ENCODE measurements around the gene PLCD1.
"Not testable (repeated sequence)": the region's sequence is repeated elsewhere in the genome, so short reads cannot be mapped to it uniquely, and the experiment has no call there.

Gene PLCD1

DNA sequence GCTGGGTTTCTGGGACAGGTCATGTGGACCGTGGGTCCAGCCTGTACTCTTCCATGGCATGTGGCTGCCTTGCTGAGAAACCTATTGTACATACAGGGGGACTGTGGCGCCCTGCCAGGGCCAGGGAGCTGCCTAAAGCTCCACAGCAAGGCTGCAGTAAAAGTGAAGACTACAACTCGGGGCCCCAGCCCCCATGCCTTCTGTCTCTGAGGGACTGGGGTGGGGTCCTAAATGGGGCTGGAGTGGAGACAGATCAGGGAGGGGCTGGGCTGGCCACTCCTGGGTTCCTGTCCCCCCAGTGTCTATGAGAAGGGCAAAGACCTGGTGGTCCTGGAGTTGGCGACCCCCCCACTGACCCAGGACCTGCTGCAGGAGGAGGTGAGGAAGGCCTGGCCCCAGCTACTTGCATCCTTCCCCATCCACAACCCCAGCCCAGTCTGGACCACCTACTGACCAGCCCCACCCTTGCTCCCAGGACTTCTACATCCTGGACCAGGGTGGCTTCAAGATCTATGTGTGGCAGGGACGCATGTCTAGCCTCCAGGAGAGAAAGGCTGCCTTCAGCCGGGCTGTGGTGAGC is 31.6 kb downstream of the PLCD1 start:
- DNase-seq = no peak

DNA sequence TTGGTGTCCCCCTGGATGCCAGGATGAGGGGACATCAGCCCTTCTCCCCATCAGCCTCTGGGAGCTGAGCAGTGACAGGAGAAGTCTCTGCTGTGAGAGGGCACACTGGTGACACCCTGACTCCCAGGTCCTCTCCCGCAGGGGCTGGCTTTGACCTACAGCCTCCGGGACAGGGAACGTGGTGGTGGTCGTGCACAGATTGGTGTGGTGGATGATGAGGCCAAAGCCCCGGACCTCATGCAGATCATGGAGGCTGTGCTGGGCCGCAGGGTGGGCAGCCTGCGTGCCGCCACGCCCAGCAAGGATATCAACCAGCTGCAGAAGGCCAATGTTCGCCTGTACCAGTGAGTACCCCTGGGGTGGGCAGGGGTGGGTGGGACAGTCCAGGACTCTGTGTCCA is 32.1 kb downstream of the PLCD1 start:
- no peak for DNase-seq

DNA sequence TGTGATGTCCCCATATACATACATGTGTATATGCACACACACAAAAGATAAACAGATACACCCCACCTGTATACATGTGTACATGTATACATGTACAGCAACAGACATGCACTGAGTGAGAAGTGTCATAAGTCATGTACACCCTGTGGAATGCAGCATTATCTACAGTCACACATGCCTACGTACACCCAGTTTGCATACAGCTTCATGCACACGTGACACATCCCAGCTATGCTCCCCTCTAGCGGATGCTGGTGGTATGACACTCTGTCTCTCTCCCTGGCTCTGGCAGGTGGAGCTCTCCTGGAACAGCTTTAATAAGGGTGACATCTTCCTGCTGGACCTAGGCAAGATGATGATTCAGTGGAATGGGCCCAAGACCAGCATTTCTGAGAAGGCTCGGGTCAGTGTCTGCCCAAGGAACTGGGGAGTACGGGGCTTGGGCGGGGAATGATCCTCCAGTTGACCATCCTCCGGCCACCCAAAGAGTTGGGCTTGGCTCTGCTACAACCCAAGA is 32.6 kb downstream of the PLCD1 start:
- no peak for DNase-seq

DNA sequence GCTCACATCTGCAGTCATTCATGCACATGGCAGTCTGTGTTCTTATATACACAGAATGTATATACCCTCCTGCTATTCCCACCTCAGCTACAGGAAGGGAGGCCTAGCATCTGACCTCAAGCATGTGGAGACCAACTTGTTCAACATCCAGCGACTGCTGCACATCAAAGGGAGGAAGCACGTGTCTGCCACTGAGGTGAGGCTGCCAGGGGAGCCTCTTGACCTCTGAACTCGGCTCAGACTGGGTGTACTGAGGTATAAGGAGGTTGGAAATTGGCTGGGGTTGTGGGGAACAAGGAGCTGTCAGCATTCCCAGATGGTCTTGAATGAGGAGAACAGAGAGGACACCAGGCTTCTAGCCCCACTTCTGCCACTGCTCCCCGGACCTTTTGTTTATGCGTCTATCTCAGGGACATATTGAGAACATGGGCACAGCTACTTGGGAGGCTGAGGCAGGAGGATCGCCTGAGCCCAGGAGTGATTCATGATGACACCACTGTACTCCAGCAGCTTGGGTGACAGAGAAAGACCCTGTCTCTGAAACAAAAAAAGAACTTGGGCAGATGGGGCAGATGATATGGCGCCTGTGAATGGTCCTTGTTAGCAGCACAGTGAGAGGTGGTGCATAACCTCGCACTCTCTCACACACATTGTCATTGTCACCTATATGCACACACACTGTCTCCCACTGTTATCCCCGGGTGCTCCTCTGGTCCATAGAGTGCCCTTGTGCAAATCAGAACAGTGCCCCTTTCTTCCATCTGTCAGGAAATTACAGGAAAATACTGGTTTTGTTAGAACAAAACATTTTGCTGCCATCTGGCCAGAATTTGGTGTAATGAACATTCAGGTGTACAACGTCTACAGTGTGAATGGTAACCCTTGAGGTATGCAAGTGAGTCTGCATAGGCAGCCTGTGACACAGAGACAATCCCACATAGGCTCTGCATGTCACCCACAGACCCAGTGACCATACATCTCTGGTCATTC is 33.5 kb downstream of the PLCD1 start:
- no peak for DNase-seq

DNA sequence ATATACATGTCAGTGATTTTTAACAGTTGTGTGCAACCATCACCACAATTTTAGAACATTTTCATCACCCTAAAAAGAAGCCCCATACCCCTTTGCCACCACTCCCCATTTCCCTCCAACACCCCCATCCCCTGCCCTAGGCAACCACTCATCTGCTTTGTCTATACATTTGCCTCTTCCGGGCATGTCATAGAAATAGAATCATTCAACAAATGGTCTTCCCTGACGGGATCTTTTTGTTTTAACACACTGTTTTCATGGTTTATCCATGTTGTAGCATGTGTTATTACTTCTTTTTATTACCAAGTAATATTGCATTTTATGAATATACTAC is 34.8 kb downstream of the PLCD1 start:
- no peak for DNase-seq

DNA sequence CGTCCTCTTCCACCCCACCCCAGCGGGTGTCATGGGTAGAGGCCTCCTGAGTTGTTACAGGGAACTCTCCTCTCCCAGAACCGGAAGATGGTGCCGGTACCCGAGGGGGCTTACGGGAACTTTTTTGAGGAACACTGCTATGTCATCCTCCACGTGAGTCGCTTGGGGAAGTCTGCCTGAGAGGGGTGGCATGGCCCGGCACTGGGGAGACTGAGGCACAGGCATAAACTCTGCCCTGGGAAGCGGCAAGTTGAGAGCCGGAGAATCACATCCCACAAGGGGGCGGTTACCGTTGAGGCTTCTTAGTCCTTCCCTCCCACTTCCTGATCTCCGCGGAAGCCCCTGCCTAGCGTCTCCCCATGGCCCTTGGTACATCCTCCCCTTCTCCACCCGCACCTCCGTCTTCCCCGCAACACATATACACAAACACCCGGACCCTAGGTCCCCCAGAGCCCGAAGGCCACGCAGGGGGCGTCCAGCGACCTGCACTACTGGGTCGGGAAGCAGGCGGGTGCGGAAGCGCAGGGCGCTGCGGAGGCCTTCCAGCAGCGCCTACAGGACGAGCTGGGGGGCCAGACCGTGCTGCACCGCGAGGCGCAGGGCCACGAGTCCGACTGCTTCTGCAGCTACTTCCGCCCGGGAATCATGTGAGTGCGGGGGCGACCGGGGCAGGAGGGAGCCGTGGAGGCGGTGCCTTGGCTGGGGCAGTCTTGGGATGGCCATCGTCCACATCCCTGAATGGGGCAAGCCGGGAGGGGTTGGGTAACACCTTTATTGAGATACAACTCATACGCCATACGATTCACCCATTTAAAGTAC is 35.4 kb downstream of the PLCD1 start:
- DNase-seq = no peak

DNA sequence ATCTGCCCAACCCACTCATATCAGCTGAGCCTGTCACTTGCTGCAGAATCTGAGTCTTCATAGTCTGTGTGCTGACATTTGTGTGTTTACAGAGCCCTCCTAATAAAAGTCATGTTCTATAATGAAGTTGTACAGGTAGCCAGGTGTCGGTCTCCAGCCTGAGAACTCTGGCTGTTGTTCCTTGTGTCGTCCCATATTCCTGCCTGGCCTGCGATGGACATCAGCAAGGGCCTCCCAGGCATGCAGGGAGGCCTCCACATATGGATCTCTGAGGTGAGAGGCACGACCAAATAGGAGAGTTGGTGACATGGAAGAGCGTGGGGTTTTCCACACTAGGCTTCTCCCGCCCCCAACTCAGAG is 36.0 kb downstream of the PLCD1 start:
- DNase-seq = no peak

DNA sequence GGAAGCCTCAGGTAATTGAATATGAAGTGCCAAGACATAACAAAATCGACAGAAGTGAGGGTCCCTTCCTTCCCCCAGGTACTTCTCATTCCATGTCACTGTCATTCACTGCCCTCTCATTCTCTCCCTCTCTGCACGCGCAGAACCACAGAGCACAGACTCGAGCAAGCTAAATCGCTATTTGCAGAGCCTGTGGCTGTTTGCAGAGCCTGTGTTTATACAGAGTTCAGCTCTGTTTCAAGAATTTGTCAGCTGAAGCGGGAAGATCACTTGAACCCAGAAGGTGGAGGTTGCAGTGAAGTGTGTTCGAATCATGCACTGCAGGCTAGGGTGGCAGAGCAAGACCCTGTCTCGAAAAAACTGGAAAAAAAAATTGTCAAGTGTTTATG is 36.4 kb downstream of the PLCD1 start:
- no peak for DNase-seq

DNA sequence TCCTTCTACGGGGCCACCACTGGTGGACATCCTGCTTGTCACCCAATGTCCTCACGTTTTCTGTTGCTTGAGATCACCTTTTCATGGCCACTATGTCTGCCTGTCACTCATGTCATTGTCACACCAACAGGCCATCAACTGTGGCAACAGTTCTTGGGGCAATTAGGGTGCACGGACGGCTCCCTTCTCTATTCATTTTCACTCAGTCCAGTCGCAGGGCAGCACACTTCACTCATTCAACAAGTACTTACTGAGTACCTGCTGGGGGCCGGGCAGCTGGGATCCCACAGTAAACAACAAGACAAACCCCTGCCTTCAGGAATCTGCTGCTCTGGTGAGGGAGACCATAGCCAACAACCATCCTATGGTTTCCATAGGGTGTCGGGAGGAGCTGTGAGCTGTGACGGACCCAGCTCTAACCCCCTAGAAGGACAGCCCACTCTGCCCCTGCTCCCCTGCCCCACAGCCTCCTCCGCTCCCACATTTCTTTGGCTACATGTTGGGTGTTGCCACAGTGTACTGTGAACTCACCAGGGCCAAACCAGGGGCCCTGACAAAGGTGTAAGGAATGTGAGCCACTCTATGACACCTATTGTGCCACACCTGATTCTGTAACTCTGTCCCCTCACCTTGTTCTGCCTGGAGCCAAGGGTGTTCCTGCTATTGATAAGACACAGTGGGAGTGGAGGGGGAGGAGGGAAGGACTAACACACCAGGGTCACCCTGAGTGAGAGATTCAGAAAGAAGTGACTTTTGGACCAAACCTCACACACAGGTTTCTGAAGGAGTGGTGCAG is 37.0 kb downstream of the PLCD1 start:
- DNase-seq = no peak

DNA sequence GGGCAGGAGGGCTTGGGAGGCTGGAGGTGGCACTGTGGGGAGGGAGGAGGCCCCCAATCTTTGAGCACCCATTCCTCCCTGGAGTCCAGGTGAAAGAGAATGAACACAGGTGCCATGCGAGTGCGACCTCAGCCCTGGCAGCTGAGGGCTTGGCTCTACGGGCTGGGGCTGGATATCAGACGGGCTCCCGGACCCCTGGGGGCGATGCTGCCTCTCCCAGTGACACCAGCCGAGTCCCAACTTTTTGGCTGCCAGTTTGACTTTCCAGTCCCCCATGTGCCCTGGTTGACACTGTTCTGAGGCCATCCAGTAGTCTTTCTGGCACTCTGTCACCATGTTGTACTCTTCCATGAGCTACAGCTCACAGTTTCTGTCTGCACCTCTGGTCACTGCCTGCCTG is 37.6 kb downstream of the PLCD1 start:
- no peak for DNase-seq

DNA sequence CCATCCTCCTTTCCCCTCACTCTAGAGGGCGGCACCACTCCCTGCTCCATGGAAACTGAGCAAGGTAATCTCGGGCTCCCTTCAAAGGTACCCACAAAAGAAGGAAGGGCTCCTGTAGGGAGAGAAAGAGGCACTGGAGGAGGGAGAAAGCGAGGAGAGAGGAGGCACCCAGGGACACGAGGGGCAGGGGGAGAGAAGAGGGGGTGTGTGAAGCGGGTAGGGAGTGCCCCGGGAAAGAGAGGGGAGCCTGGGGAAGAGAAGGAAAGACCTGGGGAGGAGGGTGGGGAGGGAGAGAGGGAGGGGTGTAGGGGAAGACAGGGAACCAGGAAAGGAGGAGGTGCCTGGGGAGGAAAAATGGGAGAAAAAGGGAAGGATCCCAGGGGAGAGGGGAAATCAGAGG is 38.3 kb downstream of the PLCD1 start:
- DNase-seq = no peak

DNA sequence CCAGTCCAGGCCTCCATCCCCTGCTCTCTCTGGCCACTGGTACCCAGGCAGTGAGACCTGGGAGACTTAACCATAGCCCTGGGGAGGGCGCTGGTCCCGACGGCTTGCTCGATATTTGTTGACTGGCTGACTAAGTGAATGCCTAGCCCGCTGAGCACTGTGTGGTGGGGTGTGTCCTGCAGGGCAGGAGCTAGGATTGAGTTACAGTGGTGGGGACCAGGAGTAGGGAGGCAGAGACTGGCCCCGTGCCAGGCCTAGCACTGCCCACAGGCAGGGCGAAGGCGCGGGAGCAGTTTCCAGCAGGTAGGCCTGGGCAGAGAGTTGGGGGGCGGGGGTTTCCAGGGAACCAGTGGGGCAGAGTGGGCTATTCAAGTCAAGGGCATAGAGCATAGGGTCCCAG is 38.9 kb downstream of the PLCD1 start, which contains the start of gene VILL:
TSS of gene VILL (plus strand) at position 260 of the 400 bp plus-strand sequence. CDS start 2,887 bp downstream, outside the sequence.
- DNase-seq = no peak

DNA sequence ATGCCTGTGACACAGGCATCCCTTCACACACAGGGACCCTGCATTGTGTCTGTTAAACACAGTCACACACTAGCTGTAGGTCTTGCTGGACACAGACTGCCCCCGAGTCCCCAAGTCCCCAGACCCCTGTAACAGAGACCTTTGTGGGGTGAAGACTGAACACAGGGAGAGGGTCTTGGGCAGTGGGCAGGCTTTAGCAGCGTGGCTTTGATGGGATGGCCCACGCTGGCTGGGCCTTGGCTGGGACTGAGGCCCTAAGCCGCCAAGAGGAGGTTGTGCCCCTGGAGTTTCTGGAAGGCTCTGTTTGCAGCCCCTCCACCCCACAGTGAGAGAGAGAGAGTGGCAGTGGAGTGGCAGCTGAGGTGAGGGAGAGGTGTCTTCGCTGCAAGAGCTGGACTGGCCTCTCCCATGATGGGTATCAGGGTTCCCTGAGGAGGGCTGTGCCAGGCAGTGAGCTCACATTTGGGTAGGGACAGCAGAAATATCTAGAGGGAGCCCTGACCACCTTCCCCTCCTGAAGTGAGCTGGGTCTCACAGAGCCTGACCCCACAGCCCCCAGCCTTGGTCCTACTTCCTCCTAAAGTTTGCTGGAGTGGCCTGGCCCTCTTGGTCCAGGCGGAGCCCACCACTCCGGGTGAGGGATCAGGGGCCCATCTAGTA is 39.5 kb downstream of the PLCD1 start:
- no peak for DNase-seq

DNA sequence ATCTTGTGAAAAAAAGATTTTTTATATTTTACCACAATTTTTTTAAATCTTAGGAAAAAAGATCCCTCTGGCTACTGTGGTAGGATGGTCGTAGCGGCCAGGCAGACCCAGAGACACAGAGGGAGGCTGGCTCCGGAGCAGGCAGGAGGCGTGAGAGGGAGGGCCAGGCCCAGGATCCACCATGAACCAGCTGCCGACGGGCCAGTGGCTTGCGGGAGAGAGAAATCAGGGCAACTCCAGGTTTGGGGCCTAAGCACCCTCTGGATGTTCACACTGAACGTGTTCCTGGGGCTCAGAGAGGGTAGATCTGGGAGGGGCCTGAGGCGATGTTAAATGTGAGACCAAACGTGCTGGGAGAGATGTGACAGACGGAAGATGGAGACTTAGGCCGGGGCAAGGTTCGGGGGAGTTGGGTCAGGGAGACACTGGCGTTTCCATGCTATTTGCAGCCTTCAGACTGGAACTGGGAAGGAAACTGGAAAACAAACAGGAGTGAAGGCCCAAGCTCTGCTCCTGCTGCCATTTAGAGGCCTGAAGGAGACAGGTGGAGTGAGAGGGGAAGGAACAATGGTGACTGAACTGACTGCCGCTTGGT is 40.4 kb downstream of the PLCD1 start:
- no peak for DNase-seq

DNA sequence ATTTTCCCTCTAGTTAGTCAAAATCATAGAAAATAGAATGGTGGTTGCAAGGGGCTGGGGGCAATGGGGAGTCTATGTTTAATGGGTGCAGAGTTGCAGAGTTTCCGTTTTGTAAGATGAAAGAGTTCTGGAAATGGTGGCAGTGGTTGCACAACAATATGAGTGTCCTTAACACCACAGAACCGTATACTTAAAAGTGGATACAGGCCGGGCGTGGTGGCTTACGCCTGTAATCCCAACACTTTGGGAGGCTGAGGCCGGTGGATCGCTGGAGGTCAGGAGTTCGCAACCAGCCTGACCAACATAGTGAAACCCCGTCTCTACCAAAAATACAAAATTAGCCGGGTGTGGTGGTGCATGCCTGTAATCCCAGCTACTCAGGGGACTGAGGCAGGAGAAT is 41.1 kb downstream of the PLCD1 start:
- not testable (repeated sequence) for DNase-seq

DNA sequence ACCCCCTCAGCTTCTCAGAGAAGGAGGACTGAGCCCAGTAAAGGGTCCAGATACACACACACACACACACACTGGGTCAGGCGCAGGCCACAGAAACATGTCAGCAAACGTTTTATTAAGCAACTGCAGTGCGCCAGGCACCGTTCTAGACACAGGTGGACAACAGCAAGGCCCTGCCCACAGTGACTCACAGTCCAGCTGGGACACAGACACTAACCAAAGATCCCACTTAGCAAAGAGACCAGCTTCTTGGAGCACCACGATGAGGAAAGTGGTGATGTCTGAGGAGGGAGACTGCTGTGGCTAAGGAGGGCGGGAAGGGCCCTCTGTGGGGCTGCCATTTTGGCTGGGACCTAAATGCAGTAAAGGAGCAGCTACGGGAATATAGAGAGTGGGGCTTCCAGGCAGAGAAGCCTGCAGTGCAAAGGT is 41.7 kb downstream of the PLCD1 start:
- DNase-seq = no peak

DNA sequence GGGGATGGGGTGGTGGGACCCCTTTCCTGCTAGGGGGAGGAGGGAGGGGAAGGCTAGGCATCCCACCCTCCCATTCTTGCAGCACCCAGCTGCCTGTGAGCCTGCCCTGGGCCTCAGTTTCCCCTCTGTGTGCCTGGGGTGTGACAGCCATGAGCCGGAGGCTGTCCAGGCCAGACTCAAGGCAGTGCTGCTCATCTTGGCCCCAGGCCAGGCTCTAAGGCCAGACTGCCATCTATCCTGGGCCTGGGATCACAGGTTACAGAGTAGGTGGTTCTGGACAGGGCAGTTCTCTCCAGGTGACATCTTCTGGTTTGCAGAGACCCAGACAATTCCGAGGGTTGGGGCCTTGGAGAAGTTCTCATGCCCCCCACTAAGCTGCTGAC is 42.1 kb downstream of the PLCD1 start:
- no peak for DNase-seq

DNA sequence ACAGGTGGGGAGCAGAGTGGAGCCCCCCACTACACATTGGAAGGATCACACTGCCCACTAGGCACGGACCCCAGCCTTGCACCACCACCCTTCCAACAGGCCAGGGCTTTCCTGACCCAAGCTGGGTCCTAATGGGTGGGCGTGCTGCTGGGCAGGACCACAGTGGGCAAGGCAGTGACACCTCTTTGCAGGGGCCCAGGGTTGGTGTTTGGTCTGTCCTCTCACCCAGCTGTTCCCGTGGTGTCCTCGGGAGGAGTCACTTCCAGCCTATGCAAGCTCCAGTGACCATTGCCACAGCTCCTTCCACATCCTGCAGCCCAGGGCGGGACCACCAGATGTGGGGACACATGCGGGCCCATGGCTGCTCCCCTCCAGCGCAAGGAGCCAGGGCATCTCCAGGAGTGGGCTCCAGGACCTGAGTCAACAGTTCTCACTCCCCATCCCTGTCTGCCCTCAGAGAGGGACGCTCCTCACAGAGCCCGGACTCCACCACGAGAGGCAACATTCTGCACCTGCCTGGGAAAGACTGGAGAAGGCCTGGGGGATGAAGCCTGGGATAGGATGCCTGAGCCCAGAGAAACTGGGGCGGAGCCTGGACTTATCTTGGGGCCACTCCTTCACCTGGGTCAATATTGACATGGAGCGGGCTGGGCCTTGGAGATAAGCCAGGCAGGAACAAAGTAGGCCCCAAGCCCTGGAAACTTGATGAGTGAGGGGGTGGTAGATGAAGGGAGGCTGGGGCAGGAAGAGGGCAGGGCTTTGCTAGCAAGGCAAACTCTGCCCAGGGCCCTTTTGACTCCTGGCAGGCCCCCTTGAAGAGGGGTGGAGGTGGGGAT is 42.7 kb downstream of the PLCD1 start:
- no peak for DNase-seq

DNA sequence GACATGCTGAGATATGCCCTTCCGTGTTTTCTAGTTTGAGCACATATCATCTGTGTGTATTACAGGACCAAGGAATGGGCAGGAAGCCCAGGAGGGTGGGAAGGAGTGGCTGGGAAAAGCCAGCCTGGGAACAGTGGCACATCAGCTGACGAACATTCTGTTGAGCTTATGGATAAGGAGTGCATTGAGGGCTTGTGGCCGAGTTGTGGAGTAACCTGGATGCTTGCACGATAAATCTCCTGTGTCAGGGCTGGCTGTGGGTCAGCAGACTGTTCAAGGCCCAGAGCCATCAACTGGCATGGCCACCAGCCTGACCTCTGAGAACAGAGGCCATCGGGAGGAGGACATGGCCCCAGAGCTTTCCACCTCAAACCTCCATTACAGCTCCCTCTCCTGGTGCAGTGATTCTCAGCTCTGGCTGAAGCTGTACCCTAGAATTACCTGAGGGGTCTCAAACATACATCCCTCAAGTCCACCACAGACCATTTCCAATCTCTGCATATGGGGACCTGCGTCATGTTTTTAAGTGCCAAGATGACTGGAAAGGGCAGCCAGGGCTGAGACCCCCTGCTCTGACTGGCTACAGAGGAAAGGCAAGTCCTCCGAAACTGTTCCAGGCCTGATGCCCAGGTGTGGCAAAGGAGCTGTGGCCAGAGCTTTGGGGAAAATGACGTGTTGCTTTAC is 43.7 kb downstream of the PLCD1 start:
- DNase-seq = no peak

DNA sequence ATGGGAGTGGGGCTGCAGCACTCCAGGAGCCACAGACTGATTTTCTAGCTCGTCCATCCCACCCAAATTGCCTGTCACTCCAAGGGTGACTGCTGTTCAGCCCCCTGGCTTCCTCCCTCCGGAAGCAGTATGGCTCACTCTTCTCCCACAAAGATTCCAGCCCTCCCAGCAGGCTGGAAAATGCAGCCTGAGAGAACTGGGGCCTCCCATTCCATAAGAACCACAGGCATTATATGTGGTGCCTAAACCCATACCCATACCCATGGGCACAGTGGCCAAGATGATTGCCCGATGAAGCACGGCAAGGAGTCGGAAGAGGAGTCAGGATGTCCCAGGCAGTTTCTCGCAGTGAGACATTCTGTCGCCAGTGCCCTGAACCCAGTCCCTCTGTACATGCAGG is 44.8 kb downstream of the PLCD1 start:
- DNase-seq = no peak
